ENCODE measurements around the gene NR3C1.
A peak's percentile ranks its signal among the peaks of the same experiment; 100 is the strongest.

NR3C1 gene

DNA sequence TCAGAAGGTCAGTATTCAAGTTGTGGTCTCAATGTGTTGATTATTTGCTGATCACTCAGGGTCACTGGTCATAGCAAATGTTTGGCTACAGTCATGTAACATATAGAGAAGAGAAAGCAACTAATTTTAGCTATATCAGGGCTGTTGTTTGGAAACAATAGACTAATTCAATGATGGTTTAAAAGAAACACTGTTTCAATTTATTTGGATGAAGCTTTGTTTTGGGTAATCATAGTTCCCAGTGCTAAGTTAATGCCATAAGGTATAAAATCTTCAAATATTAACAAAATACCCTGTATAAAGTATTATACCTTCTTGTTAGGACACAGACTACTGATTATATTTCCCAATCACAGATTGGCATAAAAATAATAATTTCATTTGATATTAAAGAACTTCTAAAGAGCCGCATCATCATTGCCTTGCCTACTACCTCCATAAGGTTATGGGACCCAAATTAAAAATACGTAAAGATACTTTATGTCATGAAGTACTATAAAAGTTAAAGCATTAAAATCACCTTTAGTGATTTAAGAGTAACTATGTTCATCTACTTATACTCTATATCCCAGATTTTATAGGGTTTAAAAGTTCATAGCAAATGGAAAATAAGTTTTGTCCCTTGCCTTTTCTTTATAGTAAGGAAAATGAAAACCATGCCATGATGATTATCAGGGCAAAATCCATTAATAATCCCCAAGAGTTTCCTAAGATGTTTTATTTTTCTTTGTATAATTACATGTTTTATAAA, 6.0 kb downstream of the NR3C1 start:
- DNase-seq, result no peak

DNA sequence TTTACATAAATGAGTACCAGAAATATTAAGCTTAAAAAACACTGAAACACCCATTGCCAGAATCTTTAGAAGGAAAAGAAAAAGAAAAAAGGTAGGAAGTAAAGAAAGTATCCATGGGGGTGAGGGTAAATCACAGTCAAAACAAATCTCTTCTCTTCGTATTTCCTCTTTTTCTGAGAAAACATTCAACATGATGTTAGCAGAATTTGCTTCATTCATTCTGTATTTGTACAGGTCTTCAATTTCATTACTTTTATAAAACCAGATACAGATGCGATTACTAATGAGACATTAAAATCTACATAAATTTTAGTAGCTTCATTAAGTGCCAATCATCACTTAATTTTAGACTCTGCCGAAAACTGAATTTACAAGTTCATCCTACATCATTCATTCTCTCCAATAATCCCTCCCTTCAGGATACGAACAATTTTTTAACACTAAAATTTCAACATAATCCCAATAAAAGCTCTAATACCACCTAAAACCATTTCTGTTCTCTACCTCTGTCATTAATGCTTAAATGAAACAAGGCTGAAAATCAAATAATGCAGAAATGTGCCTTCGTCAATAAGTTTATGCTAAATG, 7.0 kb downstream of the NR3C1 start:
- no peak for DNase-seq

DNA sequence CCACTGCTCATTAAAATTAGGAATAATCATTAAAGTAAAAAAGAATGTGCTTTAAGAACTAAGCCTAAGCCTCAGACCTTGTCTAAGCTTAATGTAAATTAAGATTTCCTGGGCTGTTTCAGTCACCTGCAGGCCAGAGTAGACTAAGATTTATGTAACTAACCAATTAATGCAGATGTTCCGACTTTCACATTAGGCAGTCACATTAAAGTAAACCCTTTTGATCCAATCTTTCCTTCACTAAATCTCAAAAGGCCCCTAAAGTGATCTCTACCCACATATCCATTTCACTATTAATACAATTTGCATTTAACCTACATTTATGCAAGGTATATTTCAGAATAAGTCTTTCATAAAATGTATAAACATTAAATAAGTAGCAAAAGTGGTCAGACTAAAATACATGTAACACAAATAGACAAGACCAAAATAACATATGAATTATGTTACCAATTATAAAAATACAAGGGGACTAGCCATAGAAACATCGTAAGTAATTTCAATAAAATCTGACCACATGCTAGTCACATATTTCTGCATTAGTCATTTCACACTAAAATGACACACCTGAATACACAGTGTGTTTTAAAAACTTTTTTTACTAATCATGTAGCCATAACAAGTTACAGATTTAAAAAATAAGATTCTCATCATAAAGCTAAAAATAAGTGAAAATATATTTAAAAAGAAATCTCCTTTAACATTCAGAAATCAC, 7.7 kb downstream of the NR3C1 start:
- no peak for DNase-seq

DNA sequence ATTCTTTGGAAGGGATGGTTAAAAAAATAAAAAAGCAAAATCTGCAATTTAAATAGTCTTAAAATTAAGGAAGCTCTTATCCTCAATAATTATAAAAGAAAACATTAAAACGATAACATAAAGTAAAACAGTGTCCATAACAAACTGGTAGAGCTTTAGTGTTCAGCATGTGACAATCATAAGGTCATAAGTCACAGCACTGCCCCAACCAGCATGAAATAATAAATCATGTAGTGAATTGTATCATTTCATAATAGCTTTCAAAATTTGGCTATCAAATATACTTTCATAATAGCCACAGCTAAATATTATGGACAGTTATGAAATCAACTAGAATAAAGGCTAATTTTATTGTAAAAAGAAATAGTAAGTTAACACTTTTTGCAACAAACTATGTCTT, 10.0 kb downstream of the NR3C1 start:
- DNase-seq, result no peak

DNA sequence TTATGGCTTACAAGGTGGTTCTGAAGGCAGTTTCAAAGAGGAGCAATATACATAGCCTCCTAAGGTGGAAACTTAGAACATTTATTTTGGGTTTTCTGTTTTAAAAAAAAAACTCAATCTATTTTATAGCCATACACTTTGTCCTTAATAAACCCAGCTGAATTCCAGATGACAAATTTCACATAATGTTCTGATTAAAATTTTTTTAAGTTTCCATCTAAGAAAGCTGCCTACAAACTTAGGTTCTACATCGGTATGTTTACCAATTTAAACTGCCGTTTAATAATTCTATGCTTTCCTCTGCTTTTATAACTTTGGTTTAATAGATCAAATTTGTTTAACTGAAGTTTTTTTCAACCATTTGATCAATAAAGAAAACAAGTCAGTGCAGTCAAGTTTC, 12.5 kb downstream of the NR3C1 start:
- DNase-seq, result no peak

DNA sequence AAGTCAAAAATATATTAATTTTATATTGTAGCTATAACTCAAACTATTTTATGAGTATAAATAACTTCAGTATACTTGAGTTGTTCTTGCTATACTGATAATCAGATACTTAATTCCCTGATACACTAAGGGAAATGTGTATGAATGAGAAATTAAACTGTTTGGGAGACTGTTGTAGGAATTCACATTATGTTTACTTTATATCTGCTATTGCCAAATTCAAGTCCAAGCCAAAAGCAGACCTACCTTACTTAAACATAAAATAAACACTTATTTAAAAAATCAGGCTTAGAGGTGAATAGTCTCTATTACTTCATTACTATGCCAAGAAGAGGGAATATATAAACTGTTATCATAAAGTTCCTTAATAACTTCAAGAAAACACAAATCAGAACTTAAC, 13.2 kb downstream of the NR3C1 start:
- no peak for DNase-seq

DNA sequence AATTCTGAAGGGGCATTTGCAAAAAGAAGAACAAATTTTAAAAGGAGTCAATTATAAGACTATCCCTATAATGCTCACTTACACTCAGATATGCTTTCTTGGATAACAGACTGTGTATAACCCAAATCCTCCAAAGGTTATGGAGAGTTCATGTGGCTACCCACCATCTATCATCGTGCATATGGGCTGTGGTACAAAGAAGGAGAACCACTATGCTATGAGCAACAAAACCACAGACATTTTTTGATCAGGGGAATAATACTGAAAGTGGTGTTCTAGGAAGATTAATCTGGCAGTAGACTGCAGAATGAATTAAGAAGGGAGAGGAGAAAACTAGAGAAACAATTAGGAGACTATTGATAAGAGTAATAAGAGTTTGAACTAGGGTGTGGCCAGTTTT, 16.8 kb downstream of the NR3C1 start:
- no peak for DNase-seq

DNA sequence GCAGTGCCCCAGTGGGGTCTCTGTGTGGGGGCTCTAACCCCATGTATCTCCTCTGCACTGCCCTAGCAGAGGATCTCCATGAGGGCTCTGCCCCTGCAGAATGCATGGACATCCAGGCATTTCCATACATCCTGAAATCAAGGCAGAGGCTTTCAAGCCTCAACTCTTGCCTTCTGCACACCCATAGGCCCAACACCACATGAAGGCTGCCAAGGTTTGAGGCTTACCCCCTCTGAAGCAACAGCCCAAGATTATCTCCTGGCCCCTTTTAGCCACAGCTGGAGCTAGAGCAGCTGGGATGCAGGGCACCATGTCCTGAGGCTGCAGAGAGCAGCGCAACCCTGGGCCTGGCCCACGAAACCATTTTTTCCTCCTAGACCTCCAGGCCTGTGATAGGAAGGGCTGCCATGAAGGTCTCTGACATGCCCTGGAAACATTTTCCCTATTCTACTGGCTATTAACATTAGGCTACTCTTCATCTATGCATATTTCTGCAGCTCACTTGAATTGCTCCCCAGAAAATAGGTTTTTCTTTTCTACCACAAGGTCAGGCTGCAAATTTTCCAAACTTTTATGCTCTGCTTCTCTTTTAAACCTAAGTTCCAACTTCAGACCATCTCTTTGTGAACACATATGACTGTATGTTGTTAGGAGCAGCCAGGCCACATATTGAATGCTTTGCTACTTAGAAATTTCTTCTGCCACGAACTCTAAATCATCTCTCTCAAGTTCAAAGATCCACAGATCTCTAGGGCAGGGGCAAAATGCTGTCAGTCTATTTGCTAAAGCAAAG, 18.4 kb downstream of the NR3C1 start:
- no peak for DNase-seq

DNA sequence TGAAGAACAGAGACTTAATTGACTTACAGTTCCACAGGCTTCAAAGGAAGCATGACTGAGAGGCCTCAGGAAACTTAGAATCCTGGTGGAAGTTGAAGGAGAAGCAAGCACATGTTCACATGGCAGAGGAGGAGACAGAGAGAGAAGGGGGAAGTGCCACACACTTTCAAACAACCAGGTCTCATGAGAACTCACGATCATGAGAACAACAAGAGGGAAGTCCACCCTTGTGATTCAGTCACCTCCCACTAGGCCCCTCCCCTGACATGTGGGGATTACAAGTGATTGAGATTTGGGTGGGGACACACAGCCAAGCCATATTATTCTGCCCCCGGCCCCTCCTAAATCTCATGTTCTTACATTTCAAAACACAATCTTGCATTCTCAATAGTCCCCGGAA, 19.5 kb downstream of the NR3C1 start:
- DNase-seq, result no peak

DNA sequence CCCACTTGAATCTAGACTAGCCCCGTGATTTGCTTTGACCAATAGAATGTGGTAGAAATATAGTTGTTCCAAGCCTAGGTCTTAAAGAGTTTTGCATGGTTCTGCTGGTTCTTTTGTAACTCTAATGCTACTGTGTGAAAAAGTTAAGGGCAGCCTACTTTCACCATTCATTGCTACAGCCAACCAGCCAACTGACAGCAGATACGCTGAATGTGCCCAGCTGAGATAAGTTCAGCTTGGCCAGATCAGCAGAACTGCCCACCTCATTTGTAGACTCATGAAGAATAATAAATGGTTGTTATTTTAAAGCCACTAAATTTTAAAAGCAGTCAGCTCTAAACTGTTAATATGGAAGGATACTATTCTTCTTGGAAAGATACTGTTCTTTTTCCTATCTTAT, 23.9 kb downstream of the NR3C1 start:
- no peak for DNase-seq

DNA sequence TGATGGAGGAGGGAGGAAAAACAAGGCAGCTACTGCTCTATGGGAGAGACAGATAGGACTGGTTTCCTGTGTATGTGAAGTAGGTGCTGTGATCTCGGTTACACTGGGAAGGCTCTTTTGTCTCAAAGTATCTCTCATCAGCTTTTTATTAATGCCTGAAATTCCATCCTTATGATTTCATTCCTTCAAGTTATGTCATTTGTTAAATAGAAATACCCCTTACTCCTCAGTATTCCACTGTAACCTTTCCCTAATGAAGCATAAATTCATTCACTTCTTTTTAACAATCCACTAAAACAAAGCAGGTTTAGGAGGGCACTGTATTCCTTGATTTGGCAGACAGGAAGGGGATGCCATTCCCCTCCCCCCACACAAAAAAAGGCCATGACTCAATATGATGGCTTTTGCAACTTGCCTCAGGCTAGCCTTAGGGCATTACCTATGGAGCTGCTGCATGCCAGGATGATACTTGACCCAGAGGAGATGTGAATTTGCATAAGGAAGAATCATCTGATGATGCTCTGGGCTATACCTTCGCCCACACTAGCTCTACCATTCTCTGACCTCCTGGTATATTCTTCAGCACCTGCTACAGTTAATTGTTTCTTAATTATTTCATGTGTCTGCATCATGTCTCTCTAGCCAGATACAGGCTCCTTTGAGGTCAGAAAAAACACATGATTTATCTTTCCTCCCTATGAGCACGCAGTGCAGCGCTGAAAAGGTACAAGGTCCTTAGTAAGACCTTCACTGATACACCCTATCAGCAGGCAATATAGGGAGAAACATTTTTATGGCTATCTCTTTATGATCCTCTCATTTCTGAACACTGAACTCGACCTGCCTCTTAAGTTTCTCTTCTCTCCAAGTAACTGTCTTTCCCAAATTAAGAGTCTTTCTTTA, 26.3 kb downstream of the NR3C1 start:
- DNase-seq, result no peak

DNA sequence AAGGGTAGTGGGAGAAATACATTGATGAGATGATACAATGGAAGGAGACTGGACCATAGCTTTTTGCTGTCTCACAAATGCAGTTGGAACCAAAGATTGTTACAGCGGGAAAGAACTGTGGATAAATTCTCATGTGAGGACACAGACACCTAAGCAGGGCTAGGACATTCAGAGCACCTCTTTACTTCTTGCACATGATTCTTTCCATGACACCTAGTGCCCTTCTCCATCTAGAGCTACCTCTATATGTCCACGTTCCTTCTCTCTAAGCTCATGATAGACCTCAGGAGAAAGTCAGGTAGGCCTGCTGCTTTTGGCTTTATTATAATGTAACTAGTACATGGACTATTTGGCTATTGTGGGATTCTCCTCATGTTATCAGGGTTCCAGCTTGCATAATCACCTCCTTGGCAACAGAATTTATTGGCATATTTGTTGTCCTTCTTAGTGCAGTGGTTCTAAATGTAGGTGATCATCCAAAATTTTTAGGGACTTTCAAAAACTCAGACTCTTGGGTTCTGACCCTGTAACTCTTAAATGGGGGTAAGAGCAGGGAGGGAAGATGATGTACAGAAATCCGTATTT, 27.2 kb downstream of the NR3C1 start:
- DNase-seq, result no peak

DNA sequence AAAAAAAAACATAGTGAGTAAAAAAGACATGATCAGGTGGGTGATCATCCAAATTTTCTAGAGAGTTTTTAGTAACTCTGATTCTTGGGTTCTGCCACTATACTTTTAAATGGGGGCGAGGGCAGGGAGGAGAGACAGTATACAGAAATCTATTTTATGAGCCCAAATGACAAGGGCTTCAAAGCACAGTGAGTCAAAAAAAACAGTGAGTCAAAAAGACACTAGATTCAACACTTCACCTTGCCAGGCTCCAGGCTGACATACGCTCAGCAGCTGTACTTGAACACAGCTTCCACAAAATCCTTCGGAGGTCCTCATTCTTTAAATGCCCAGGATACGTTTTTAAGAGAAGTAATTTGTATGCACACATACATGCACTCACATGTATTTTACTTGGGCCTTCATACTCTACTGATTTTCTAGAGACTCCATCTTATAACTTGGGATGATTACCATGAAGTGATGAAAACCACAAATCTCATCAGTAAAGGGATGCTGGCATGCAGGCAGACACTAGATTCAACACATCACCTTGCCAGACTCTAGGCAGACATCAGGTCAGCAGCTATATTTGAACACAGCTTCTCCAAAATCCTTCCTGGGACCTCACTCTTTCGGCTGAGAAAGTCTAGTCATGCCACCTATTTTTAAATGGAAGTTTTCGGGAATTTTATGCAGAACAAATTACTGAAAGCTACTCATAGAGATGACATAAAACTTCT, 28.8 kb downstream of the NR3C1 start:
- DNase-seq, result peak; percentile 24

DNA sequence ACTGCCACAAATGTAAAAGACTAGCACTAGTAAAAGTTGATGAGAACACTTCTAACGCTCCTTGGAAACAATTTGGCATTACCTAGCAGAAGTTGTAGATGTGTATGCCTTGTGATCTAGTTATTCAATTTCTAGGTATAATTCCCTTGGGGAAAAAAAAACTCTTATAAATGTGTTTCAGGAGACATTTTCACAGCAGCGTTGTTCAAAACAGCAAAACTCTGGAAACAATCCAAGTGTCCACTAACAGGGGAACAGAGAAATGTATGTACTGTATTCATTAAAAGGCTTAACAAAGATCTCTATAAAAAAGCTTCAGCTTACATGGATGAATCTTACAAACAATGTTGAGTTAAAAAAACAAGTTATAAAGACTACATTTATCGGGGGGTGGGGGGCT, 30.4 kb downstream of the NR3C1 start:
- DNase-seq, result no peak

DNA sequence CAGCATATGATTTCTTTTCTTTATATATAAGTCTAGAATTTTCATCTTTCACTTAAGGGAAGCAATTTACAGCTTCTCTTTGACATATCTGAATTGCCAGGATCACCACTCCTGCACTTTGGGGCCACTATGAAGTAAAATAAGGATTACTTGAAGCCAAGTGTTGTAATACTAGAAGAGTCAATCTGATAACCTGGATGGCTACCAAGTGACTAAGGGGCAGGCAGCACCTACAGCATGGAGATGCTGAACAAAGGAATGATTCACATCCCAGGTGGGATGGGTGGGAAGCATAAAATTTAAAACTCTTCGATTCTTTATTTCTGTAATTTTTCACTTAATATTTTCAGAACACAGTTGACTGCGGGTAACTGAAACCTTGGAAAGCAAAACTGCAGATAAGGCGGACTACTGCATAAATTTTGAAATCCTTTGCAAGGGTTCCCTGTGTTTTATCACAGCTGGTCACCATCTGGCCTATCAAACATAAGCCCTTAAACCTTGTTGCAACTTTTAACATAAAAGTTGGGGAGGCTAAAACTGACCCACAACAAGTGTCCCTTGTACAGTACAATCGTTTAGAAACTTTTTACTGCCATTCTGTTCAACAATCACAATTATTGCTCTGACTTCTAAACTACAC, 31.2 kb downstream of the NR3C1 start:
- no peak for DNase-seq

DNA sequence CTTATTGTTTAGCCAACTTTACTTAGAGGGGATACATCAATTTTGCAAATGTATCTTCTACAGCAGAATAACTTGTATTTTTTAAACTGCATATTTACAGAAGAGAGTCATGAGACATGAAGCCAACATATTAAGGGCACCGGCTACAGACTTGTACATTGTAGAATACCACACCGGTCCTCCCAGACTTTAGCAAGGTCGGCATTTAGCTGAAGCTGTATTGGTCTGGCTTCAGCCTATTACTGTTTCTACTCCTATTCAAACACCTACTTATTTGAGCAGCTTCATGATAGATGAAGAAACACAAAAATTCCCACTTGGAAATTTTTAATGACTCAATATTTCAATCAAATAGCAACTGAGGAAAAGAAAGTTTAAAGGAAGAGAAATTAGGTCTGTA, 33.0 kb downstream of the NR3C1 start:
- no peak for DNase-seq

DNA sequence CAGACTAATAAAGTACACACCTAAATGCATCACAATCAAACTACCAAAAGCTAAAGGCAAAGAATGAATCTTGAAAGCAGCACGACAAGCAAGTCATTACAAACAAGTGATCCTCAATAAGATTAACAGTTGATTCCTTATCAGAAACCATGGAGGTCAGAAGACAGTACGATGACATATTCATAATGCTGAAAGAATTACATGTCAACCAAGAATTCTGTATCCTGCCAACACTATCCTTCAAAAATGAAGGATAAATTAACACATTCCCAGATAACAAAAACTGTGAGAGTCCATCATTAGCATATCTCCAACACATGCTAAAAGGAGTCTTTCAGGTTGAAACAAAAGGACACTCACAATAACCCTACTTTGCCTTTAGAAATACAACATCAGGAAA, 39.4 kb downstream of the NR3C1 start:
- DNase-seq, result no peak

DNA sequence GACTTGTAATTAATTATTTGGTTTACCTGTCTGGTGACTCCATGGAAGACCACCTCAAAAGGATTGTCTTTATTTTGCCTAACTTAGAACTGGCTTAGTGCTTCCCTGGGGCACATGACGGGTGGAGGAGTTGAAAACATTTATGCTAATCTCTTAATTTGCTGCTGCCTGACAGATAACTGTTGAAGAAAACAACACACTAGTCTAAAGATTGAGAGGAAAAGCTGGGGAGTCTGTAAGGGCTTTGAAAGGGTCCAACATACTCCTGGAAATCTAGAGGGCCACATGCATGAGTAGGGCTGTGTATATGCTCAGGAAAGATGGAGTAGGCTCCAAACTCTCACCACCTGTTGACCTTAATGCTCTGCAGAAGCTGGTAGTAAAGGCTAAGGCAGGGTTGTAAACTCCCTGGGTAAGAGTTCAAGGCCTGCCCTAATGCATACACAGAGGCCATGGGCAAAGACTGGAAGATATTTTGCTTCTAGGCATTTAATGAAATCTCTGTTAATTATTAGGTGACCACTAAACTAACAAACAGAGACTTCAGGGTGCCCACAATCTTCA, 40.7 kb downstream of the NR3C1 start:
- no peak for DNase-seq

DNA sequence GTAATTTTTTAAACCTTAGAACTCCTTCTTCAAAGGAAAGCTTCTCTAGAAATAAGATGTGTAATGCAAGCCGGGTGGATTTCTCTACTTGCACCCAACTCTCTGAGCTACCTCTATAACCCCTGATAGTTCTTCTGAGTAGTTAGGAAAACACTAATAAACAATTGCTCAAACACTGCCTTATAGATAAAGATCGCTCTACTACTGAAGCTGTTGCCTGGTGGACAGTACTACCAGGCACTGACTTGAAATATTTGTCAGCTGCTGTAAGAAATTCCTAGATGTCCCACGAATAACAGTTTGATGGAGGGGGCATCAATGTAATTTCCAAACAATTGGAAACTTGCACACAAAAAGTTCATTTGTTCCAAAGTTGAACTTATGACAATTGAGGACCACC, 42.0 kb downstream of the NR3C1 start:
- no peak for DNase-seq

DNA sequence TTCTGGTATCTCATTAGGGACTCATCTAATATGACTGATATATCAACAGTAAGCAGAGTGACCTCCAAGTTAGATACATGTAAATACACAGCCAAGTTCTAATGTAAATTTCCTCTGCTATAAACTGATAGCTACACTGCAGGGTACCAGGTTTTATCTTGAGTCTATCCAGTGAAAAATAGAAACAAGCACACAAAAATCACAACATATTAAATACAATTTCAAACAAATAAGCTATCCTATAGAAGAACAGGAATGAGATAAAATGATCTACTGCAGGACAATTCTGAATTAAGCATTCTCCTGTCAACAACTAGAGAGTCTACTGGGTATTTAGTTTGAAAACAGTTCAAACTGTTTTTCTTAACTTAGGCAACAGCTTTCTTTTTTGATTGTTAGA, 42.7 kb downstream of the NR3C1 start:
- no peak for DNase-seq

DNA sequence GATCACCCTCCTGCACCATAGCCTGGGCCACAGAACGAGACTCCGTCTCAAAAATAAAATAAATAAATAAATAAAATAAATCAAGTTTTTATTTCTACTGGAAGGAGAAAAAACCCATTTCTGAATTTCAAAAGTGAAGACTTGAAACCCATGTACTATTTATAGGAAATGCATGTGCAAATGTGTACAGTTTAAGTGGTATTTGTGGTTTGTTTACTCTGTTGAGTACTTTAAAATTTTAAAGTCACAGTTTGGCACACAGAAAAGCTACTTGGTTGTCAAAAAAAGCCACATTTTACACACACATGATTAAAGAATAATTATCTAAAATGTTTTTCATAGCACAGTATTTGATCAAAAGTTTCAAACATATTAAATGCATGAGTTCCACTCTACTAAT, 43.6 kb downstream of the NR3C1 start:
- no peak for DNase-seq

Data from activated CD4-positive, alpha-beta T cell treated with anti-CD3 and anti-CD28 coated beads for 48 hours (primary cell).